ENCODE results near the gene LILRB2. TPM values are rescaled to one million over a fixed set of nuclear protein-coding genes. Genes with fewer than 3 reads are reported as not detected.

Gene LILRB2
- total and polyA plus RNA-seq, 2 donors (not counting 1 experiment from before 2014, with no cell fraction given) = 8.3 to 12.4 TPM

- Mint-ChIP-seq H3K27me3 (peaks cover 26% of the 10 kb centered on the region), H3K4me3 (no peak overlapping the region), H3K9me3 (ENCODE audit: insufficient read depth) (no peaks in the 10 kb centered on the region), H3K4me1 (no peaks in the 10 kb centered on the region), H3K27ac (no peak overlapping the region)
- ChIA-PET POLR2A (no interaction called here), CTCF (interaction anchor here (1.1 to 2.0 kb wide), 2 partner anchors 8 to 9 kb away, joined by 3 to 5 read pairs; no protein-coding TSS in a partner anchor)
- no peaks in the 10 kb centered on the region for H3K36me3 ChIP-seq (replicated peaks in 1 of 2; ENCODE audit: control extremely low read depth in 1 of 2, control insufficient read depth in 1 of 2, extremely low read depth in 1 of 2, insufficient read depth in 2 of 2, low read length in 1 of 2)
- no peak for ATAC-seq (ENCODE audit: low read depth)
- peaks cover 0 to 40% (median 2%) of the 10 kb centered on the region in 4 experiments for H3K27me3 ChIP-seq (replicated peaks in 1 of 4; ENCODE audit: control extremely low read depth in 1 of 4, control insufficient read depth in 3 of 4, insufficient read depth in 4 of 4, low read length in 3 of 4)
- H3K4me3 ChIP-seq (ENCODE audit: control extremely low read depth in 1 of 5, extremely low read depth in 1 of 5, insufficient read depth in 1 of 5, low read depth in 2 of 5, low read length in 4 of 5) = no peak overlapping the region
- no peaks in the 10 kb centered on the region for H3K4me1 ChIP-seq (ENCODE audit: control insufficient read depth in 2 of 2, insufficient read depth in 2 of 2, low read length in 2 of 2)
- TF ChIP-seq EZH2 (IDR thresholded peaks at IDR 0.05; ENCODE audit: borderline replicate concordance, insufficient read depth, low read depth, low read length, poor library complexity, severe bottlenecking) (no peak), CTCF (IDR thresholded peaks at IDR 0.05) (no peak)
- no peak overlapping the region for H3K9ac ChIP-seq (ENCODE audit: low read length)
- H3K79me2 ChIP-seq (ENCODE audit: control insufficient read depth, insufficient read depth, low read length) = no peaks in the 10 kb centered on the region
- intact Hi-C loops (cut with micrococcal nuclease) = no loop called here
- no peak overlapping the region for H3K4me2 ChIP-seq (replicated peaks; ENCODE audit: low read depth, low read length, poor library complexity, severe bottlenecking)
- no peak overlapping the region for H3K27ac ChIP-seq (ENCODE audit: low read length in 2 of 2)
- H4K20me1 ChIP-seq (ENCODE audit: control insufficient read depth, insufficient read depth, low read length, poor library complexity, severe bottlenecking) = no peaks in the 10 kb centered on the region
- no peak overlapping the region for H2AFZ ChIP-seq (ENCODE audit: insufficient read depth, low read depth, low read length, poor library complexity, severe bottlenecking)
- no peaks in the 10 kb centered on the region for H3K9me3 ChIP-seq (ENCODE audit: control extremely low read depth in 1 of 3, control insufficient read depth in 2 of 3, insufficient read depth in 1 of 3, low read length in 2 of 3)
- WGBS (ENCODE audit: insufficient coverage) = 89% methylated on average over 14 of the region's 19 CpGs
- no peak for DNase-seq
Measured at GRCh38 chr19:54256250-54257115, 24.4 kb downstream of the LILRB2 start.

GRCh38 chr19:54255105-54255775, 25.7 kb downstream of the LILRB2 start:
- H3K4me2 ChIP-seq (replicated peaks; ENCODE audit: low read depth, low read length, poor library complexity, severe bottlenecking) = no peak overlapping the region
- no peak overlapping the region for H3K27ac ChIP-seq (ENCODE audit: low read length in 2 of 2)
- ChIA-PET POLR2A (no interaction called here), CTCF (no interaction called here)
- Mint-ChIP-seq H3K27ac (no peak overlapping the region), H3K27me3 (peaks cover 27% of the 10 kb centered on the region), H3K4me3 (no peak overlapping the region), H3K4me1 (no peaks in the 10 kb centered on the region), H3K9me3 (ENCODE audit: insufficient read depth) (no peaks in the 10 kb centered on the region)
- H3K9me3 ChIP-seq (ENCODE audit: control extremely low read depth in 1 of 3, control insufficient read depth in 2 of 3, insufficient read depth in 1 of 3, low read length in 2 of 3) = no peaks in the 10 kb centered on the region
- H3K27me3 ChIP-seq (replicated peaks in 1 of 4; ENCODE audit: control extremely low read depth in 1 of 4, control insufficient read depth in 3 of 4, insufficient read depth in 4 of 4, low read length in 3 of 4) = peaks cover 0 to 40% (median 2%) of the 10 kb centered on the region in 4 experiments
- no peaks in the 10 kb centered on the region for H4K20me1 ChIP-seq (ENCODE audit: control insufficient read depth, insufficient read depth, low read length, poor library complexity, severe bottlenecking)
- H3K4me1 ChIP-seq (ENCODE audit: control insufficient read depth in 2 of 2, insufficient read depth in 2 of 2, low read length in 2 of 2) = no peaks in the 10 kb centered on the region
- no peak overlapping the region for H3K9ac ChIP-seq (ENCODE audit: low read length)
- WGBS (ENCODE audit: insufficient coverage) = 85% methylated on average over 24 of the region's 26 CpGs
- H3K4me3 ChIP-seq (ENCODE audit: control extremely low read depth in 1 of 5, extremely low read depth in 1 of 5, insufficient read depth in 1 of 5, low read depth in 2 of 5, low read length in 4 of 5) = no peak overlapping the region
- DNase-seq = no peak
- TF ChIP-seq EZH2 (IDR thresholded peaks at IDR 0.05; ENCODE audit: borderline replicate concordance, insufficient read depth, low read depth, low read length, poor library complexity, severe bottlenecking) (no peak), CTCF (IDR thresholded peaks at IDR 0.05) (no peak)
- H3K36me3 ChIP-seq (replicated peaks in 1 of 2; ENCODE audit: control extremely low read depth in 1 of 2, control insufficient read depth in 1 of 2, extremely low read depth in 1 of 2, insufficient read depth in 2 of 2, low read length in 1 of 2) = no peaks in the 10 kb centered on the region
- H3K79me2 ChIP-seq (ENCODE audit: control insufficient read depth, insufficient read depth, low read length) = no peaks in the 10 kb centered on the region
- no peak for ATAC-seq (ENCODE audit: low read depth)
- intact Hi-C loops (cut with micrococcal nuclease) = no loop called here
- no peak overlapping the region for H2AFZ ChIP-seq (ENCODE audit: insufficient read depth, low read depth, low read length, poor library complexity, severe bottlenecking)
